Right forelimb (tissue), 1 donor: ENCODE measurements around the gene MMAB.

Experiments used
- DNase-seq: peaks from one replicate; pipeline ENCODE4 v3.0.0-alpha.2; 2018

MMAB gene

DNA sequence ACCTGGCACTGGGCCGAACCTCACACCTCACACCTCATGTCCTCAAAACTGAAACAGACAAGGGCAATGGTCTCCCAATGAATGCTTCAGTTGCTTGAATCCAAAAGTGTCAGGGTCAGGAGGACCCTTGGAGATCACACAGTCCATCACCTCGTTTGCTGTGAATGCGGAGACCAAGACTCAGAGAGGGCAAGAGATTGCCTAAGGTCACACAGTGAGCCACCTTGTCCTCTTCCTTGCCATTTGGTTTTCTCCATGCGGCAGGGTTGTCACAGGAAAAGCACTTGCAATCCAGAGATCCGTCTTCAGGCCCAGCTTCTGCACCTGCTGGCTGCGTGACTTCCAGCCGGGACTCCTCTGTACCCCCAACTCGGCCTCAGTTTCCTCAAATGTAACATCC lies 28.3 kb upstream of the MMAB start:
- no peak for DNase-seq

DNA sequence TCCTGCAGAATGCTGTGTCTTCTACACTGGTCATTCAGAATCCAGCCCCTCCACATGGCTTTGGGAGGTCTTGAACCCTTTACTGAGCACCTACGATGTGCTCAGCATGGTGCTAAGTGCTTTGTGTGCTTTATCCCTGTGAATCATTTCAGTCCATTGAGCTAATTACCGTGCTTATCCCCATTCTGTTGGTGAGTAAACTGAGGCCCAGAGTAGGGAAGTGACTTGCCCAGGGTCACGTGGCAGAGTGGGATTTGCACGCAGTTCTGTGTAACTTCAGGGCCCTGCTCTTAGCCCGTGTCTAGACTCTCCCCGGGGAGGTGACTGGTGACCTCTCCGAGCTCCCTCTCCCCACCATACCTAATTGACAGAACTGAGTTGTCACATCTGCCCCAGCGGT lies 27.7 kb upstream of the MMAB start:
- DNase-seq: no peak

GRCh38 chr12:109600481-109600880 lies 27.2 kb upstream of the MMAB start:
- no peak for DNase-seq

DNA sequence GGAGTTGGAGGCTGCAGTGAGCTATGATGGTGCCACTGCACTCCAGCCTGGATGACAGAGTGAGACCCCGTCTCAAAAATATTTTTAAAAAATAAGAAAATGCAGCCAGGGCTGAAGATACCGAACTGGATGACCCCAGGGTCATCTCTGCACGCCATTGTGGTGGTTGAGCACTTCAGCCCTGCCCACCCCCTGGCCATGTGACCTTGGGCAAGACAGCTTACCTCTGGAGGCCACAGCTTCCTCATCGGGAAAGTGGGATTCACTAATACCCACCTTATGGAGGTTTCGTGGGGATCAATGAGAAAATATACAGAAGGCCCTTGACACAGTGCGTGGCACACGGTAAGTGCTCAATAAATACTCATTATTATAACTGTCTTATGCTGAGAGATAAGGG lies 25.8 kb upstream of the MMAB start:
- no peak for DNase-seq

DNA sequence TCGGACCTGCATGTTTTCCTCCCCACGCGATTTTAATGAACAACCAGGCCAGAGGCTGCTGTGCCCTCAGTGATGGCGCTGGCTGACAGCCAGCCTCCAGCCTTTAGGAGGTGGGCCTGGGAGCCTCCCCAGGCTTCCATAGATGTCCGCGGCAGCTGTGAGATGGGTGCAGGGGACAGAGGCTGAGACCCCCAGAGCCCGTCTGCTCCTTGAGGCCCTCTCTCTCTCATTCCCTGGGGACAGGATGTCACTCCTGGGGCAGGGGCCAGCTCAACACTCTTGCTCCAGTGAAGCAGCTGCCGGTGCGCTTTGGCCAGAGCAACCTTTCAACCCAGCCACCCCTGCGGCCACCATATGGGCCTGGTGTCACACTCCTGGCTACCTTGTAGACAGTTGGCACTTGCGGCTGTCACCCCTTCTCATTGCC lies 25.1 kb upstream of the MMAB start:
- DNase-seq: no peak

- DNase-seq: peak; percentile 93
These were observed 24.6 kb upstream of the MMAB start for GRCh38 chr12:109597795-109598427.

DNA sequence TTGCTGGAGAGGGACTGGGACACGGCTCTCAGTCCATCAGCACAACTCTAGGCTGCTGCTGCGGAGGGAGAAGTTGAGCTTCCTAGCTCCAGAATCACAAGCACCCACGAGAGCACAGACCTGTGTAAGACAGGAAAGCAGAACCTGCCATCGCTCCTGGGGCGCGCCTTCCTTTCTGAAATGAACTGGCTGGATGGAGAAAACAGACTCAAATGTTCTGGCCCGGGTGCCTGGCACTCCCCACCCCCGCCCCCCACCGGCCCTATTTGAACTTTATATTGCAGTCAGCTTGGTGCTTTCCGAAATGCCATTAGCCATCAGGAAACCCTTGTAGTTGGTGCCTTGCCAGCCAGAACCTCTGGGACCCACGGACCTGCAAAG lies 24.1 kb upstream of the MMAB start:
- DNase-seq: no peak

DNA sequence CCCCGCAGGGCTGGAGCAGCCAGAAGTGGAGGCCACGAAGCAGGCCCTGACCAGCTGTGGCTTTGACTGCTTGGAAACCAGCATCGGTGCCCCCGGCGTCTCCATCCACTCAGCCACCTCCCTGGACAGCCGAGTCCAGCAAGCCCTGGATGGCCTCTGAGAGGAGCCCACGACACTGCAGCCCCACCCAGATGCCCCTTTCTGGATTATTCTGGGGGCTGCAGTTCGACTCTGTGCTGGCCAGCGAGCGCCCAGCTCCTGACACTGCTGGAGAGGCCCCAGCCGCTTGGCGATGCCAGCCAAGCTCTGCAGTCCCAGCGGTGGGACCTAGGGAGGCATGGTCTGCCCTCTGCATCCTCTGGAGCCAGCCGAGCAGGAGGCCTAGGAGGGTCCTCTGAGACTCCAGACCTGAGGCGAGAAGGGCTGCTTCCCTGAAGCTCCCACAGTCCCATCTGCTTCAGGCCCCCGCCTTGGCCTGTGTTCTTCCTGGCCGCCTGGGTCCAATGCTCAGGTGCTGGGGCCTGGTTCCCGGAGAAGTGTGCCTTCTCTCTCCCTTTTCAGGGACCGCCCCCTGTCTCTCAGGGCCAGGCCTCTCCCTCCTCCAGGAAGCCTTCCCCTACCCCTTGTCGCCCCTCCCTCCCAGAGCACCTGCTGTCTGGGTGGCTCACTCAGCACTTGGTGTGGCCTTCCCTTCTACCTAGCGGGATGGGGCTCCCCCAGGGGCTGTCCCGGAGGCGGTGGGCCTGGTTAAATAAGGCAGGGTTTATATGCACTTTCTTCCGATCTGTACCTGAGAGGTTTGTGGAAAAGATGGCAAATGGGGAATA lies 23.3 kb upstream of the MMAB start:
- no peak for DNase-seq

DNA sequence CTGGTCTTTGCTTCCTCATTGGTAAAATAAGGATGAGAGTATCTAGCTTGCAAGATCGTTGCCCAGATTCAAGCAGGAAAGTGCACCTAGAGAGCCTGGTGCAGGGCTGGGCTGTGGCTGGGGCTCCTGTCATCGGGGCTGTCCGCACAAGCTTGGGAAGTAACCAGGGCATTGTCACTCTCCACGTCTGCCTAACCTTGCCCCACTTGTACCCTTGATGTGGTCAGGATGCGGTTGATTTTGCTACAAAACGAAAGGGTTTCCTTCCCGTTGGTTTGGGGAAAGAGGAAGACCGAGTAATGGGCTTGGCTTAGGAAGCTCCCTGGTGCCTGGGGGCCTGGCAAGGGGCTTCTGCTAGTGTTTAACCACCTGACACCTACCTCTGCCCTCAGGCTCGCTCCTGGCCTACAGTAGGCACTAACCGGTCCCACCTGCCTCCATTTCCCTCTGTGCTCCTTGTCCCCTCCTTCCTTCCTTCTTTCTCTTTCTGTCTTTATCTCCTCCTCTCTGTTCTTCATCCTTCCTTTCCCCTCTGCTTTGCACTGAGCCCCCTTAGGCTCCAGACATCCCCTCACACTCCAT lies 22.1 kb upstream of the MMAB start:
- DNase-seq: no peak

GRCh38 chr12:109594556-109595317 lies 21.4 kb upstream of the MMAB start:
- no peak for DNase-seq

GRCh38 chr12:109592905-109593272 lies 19.6 kb upstream of the MMAB start:
- no peak for DNase-seq

- DNase-seq: no peak
These were observed 19.0 kb upstream of the MMAB start for GRCh38 chr12:109592195-109592904.

DNA sequence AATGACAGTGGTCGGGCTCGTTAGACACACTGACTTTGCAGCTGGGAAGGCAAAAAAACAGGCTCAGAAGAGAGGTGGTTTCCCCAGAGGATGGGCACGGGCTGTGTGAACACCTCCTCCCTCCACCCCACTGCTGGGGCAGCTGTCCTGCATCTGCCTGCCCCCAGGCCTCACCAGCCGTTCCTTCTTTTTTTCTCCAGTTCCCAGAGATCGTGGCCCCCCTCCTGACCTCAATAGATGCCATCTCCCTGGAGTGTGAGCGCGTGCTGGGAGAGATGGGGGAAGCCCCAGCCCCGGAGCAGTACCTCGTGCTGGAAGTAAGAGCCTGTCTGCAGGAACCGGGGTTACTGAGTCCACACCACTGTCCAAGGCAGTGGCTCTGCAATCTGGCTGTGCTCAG lies 17.7 kb upstream of the MMAB start:
- no peak for DNase-seq

DNA sequence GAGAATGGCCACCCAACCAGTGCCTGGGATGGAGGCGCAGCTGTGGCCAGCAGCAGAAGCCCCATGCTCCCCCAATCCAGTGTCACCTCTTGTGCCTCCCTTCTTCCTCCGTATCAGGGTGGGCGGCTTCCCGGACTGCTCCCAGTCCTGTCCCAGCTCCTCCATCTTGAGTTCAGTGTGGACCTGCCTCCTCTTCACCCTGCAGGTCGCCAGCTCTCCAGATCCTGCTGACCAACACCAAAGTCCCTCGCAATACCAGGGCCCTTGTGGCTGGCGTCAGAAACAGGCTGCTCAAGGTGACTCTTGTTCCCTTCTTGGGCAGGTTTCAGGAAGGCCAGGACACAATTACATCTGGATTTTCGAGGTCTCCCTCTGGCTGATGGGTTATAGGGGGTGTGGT lies 17.3 kb upstream of the MMAB start:
- no peak for DNase-seq

DNA sequence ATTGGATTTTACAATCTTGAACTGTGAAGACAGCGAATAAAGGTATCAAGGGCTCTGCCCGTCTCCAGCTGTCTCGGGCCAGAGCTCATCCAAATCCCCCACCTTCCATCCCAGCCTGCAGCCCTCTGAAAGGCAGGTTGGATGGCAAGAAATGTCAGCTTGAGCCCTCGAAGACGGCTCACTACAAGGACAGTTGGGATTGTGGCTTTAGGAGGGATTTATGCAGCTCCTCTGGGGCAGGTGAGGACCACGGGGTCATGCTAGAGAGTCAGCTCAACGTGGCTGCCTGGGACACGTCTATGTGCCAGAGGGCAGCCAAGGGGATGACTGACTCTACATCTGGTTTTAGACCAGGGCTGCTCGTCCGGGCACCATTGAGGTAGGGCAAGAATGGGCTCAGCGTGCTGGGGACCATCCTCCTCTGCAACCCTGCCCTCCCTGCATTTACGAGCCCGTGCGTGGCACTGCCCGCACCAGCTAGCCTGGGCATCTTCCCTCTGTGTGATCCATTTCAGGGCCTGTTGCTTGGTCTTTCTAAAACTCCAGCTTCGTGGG lies 16.5 kb upstream of the MMAB start:
- DNase-seq: no peak

DNA sequence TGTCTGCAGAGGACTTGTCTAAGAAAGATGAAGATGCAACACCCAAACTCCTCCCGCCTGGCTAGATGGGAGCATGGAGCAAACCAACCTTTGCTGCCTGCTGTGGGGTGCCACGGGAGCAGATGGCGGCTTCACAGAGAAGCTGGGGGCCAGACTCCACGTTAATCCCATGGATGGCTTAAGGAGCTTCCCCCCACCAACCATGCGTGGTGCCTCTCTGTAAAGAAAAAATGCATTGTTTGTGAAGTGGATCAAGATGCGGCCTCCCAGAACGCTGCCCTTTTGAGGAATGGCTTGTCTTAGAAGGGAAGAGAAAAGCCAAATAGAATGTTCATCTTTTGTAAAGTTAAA lies 15.9 kb upstream of the MMAB start:
- DNase-seq: no peak

- no peak for DNase-seq
These were observed 15.3 kb upstream of the MMAB start for GRCh38 chr12:109588461-109589239.

GRCh38 chr12:109587921-109588320 lies 14.6 kb upstream of the MMAB start:
- DNase-seq: no peak

DNA sequence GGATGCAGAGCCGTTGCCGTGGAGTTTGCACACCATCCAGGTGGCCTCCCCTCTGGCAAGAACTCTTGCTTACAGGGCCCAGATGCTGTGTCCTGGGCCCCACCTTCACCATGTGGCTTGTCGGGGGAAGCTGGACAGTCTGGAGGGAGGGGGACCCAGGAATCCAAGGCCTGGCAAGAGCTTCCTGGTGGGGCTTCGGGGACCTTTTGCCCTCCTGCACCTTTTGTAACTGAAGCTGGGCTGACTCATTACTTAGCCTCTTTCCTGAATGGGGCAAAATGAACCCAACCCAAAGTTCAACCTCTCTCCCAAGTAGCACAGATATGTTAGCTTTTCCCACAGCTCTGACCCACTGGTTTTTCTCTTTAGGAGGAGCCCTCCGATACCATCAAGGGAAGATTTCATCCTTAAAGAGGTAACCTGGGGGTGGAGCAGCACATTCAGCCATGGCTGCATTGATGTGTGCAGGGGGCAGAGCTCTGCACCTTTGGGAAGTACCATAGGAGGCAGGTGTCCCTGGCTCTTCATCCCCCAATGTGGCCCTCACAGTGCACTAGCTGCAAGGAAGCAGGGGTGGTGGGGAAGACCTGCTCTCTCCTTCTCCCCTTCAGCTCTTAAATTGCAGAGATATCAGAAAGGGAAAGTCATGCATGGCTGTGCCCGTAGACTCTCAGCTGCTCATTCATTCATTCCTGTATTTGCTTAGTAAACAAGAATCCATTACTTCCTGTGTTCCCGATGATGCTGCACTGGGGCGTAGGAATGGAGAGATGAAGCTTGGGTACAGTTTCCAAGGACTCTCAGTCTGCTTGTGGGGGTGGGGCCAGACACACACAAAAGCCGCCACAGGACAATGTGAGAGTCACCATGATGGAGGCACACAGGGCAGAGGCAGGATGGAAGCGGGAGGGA lies 13.3 kb upstream of the MMAB start:
- DNase-seq: no peak

DNA sequence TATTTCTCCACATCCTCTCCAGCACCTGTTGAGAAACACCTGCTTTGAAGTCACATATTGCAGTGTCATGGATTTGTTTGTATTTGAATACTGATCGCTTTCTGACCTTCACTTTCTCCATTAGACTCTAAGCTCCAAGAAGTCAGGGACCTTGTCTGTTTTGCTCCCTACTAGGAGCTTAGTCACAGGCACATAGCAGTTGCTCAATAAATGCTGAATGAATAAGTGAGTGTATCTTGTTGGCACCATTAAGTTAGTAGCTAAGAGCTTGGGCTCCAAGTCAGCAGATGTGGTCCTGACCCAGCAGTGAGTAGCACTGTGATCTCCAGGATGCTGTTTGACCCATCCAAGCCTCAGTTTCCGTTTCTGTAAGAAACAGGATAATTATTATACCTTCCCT lies 10.4 kb upstream of the MMAB start:
- no peak for DNase-seq

DNA sequence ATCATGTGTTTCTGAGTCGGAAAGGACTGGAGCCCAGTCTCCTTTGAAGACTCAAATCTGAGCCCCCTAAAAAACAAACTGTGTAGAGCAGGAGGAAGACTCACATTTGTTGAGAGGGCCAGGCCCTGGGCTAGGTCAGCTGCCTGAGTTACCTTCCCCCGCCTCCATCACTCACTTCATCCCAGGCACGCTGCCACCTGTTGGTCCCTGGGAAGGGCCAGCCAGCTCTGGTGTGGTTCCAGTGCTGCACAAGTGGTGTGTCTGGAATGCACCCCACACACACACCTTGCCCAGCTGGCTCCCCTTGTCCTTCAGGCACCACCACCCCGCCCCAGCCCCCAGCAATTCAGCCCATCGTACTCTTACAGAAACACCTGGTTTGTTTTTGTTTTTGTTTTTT lies 9.3 kb upstream of the MMAB start:
- no peak for DNase-seq
